Lung (tissue), 12 donors: ENCODE measurements around the gene ZBTB39. TPM values are rescaled to one million over a fixed set of nuclear protein-coding genes. Genes with fewer than 3 reads are reported as not detected.
"Not testable (repeated sequence)": the region's sequence is repeated elsewhere in the genome, so short reads cannot be mapped to it uniquely, and the experiment has no call there.

Experiments used
- ATAC-seq: fragments of 200-7000 bp; cut with Tn5 transposase; one replicate; pipeline ENCODE4 v1.9.1; 2020; ENCODE audit warnings: moderate number of reproducible peaks; ENCODE audit not compliant: insufficient read depth, low FRiP score
- DNase-seq, 3 donors: peaks; one replicate each; pipeline ENCODE4 v3.0.0-alpha.2; 2013 to 2017
- H3K27ac ChIP-seq, 2 donors: one replicate each; pipeline ENCODE4 v1.5.1; 2013; ENCODE audit warnings: mild to moderate bottlenecking in 2 of 2, moderate library complexity in 2 of 2, control low read depth in 1 of 2, inconsistent platforms in 1 of 2, low read depth in 1 of 2, low read length in 1 of 2
- H3K27me3 ChIP-seq, 3 donors: one replicate each; pipeline ENCODE4 v1.5.1; 2013; ENCODE audit warnings: low read length in 2 of 3; ENCODE audit not compliant: control insufficient read depth in 3 of 3, insufficient read depth in 3 of 3
- H3K36me3 ChIP-seq, 4 donors: one replicate each; pipeline ENCODE4 v1.5.1; 2013; ENCODE audit warnings: low read length in 4 of 4, mild to moderate bottlenecking in 1 of 4, moderate library complexity in 1 of 4; ENCODE audit not compliant: control insufficient read depth in 4 of 4, insufficient read depth in 4 of 4
- H3K4me1 ChIP-seq, 5 donors: one replicate each; pipeline ENCODE4 v1.5.1; 2013; ENCODE audit warnings: low read length in 5 of 5, mild to moderate bottlenecking in 2 of 5, moderate library complexity in 1 of 5; ENCODE audit not compliant: control insufficient read depth in 5 of 5, insufficient read depth in 5 of 5
- H3K4me3 ChIP-seq: one replicate; pipeline ENCODE4 v1.5.1; 2013; ENCODE audit warnings: mild to moderate bottlenecking, control low read depth, moderate library complexity
- H3K9ac ChIP-seq, 2 donors: one replicate each; pipeline ENCODE4 v1.5.1; 2013; ENCODE audit warnings: low read length in 2 of 2, control low read depth in 1 of 2; ENCODE audit not compliant: insufficient read depth in 1 of 2
- H3K9me3 ChIP-seq, 4 donors: one replicate each; pipeline ENCODE4 v1.5.1; 2013; ENCODE audit warnings: low read length in 3 of 4, mild to moderate bottlenecking in 1 of 4, moderate library complexity in 1 of 4; ENCODE audit not compliant: control insufficient read depth in 4 of 4, insufficient read depth in 3 of 4
- CTCF ChIP-seq: IDR thresholded peaks from 2 replicates; pipeline ENCODE4 v1.5.1; 2012; ENCODE audit warnings: mild to moderate bottlenecking; ENCODE audit errors: control extremely low read depth, extremely low read depth
- WGBS, 2 donors: extraction: QIAGEN DNeasy Blood & Tissue Kit; methylation state at CpG; one replicate each; pipeline ENCODE4 v1.1.7; 2013; 5-methylcytosine and 5-hydroxymethylcytosine counted together
- polyA plus RNA-seq, 2 donors: library from polyadenylated mRNA; stranded (reverse); fragments of 200-250 nt; gene quantifications; one replicate each; pipeline ENCODE4 v1.2.1, GENCODE V29; 2013
- total RNA-seq, 2 donors: library from RNA; depleted of rRNA in 1 of 2; stranded (reverse); fragments of >200 nt in 1 of 2; gene quantifications; one replicate each; pipeline ENCODE4 v1.2.1, GENCODE V29; 2014 to 2021
- donor health status: control.
- donor health status: control.
- donor health status: Bipolar disorder and iron deficiency.
- donor health status: healthy.
- donor health status: DM: yes; HTN: yes; CAD: no.

ZBTB39 gene
- total and polyA plus RNA-seq, 4 donors, result 2.2 to 9.1 (median 4.5) TPM

DNA sequence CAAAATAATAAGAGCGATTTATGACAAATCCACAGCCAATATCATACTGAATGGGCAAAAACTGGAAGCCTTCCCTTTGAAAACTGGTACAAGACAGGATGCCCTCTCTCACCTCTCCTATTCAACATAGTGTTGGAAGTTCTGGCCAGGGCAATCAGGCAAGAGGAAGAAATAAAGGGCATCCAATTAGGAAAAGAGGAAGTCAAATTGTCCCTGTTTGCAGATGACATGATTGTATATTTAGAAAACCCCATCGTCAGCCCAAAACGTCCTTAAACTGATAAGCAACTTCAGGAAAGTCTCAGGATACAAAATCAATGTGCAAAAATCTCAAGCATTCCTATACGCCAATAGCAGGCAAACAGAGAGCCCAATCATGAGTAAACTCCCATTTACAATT is 44.1 kb downstream of the ZBTB39 start:
- not testable (repeated sequence) for H3K4me1 ChIP-seq, H3K36me3 ChIP-seq, H3K27me3 ChIP-seq, H3K27ac ChIP-seq, DNase-seq, ATAC-seq, H3K9ac ChIP-seq, H3K4me3 ChIP-seq
- WGBS, 2 donors, result 48 to 58% methylated on average over 4 of the region's 4 CpGs
- peaks cover 0 to 11% (median 3%) of the 10 kb centered on the region in 4 donors for H3K9me3 ChIP-seq

GRCh38 chr12:56958422-56958821 is 47.9 kb downstream of the ZBTB39 start:
- H3K4me1 ChIP-seq, result no peaks in the 10 kb centered on the region
- H3K9me3 ChIP-seq, result peaks cover 0 to 7% (median 3%) of the 10 kb centered on the region in 4 donors
- no peak overlapping the region for H3K27ac ChIP-seq
- DNase-seq (no peak), ATAC-seq (no peak)
- H3K4me3 ChIP-seq, result no peak overlapping the region
- WGBS, 2 donors, result 77 to 87% methylated on average over 2 of the region's 2 CpGs
- H3K27me3 ChIP-seq, result no peaks in the 10 kb centered on the region
- no peak for TF ChIP-seq CTCF
- H3K9ac ChIP-seq, result no peak overlapping the region
- no peaks in the 10 kb centered on the region for H3K36me3 ChIP-seq

- Histone ChIP-seq H3K9ac (no peak within 1 kb of the TSS), H3K27me3 (no peaks in the 10 kb centered on the region), H3K4me1 (no peaks in the 10 kb centered on the region), H3K27ac (no peak within 1 kb of the TSS), H3K36me3 (no peaks in the 10 kb centered on the region), H3K4me3 (no peak within 1 kb of the TSS), H3K9me3 (peaks cover 0 to 7% (median 3%) of the 10 kb centered on the region in 4 donors)
- 89 to 93% methylated on average over 10 of the region's 10 CpGs for WGBS, 2 donors
- no peak for TF ChIP-seq CTCF
- DNase-seq, result no peak
- no peak for ATAC-seq
These were observed 48.9 kb downstream of the ZBTB39 start, which contains the start of gene RDH16 for GRCh38 chr12:56957229-56958052. Gene RDH16, minus strand, starts transcription at chr12:56957608. Its CDS starts 146 bp downstream, at chr12:56957462.

GRCh38 chr12:56955631-56956256 is 50.6 kb downstream of the ZBTB39 start:
- Histone ChIP-seq H3K4me1 (no peaks in the 10 kb centered on the region), H3K9ac (no peak overlapping the region), H3K9me3 (peaks cover 0 to 7% (median 3%) of the 10 kb centered on the region in 4 donors), H3K27me3 (no peaks in the 10 kb centered on the region), H3K4me3 (no peak overlapping the region), H3K36me3 (no peaks in the 10 kb centered on the region), H3K27ac (no peak overlapping the region)
- no peak for DNase-seq
- TF ChIP-seq CTCF, result no peak
- WGBS, 2 donors, result 64 to 70% methylated on average over 2 of the region's 2 CpGs
- ATAC-seq, result no peak
